WTC11 (cell line): Measurements from ENCODE around the gene CDKL5. TPM values are rescaled to one million over a fixed set of nuclear protein-coding genes. Genes with fewer than 3 reads are reported as not detected.

Experiments used
- ATAC-seq: fragments of 200-7000 bp; cut with Tn5 transposase; 2 replicates; pipeline ENCODE4 v1.10.0; 2021; ENCODE audit warnings: mild to moderate bottlenecking, moderate library complexity
- CTCF ChIA-PET: fragments of 300-600 bp; sonication (Branson Sonifier 250); formaldehyde crosslinking; loops from one replicate; lab custom pipeline; 2021; ENCODE audit warnings: antibody characterized with exemption; lab: Charles Lee
- POLR2A ChIA-PET: fragments of 350-600 bp; sonication (Branson Sonifier 250); formaldehyde crosslinking; loops from one replicate; lab custom pipeline; 2021; ENCODE audit warnings: antibody characterized with exemption; lab: Charles Lee
- DNase-seq: peaks from one replicate; pipeline ENCODE4 v3.0.0; 2021; ENCODE audit warnings: low spot score
- H3K27ac Mint-ChIP-seq: 2 replicates; pipeline ENCODE4 v1.8.0; 2021; ENCODE audit warnings: mixed read lengths
- H3K27me3 Mint-ChIP-seq: 2 replicates; pipeline ENCODE4 v1.8.0; 2021; ENCODE audit warnings: low read depth, mild to moderate bottlenecking, moderate library complexity, mixed read lengths
- H3K36me3 Mint-ChIP-seq: 2 replicates; pipeline ENCODE4 v1.8.0; 2021; ENCODE audit warnings: mixed read lengths
- H3K4me1 Mint-ChIP-seq: 2 replicates; pipeline ENCODE4 v1.8.0; 2022; ENCODE audit warnings: mixed read lengths
- H3K4me3 Mint-ChIP-seq: 2 replicates; pipeline ENCODE4 v1.8.0; 2021; ENCODE audit warnings: mild to moderate bottlenecking, moderate library complexity, mixed read lengths
- H3K9me3 Mint-ChIP-seq: 2 replicates; pipeline ENCODE4 v1.8.0; 2021; ENCODE audit warnings: mixed read lengths
- AFF4 ChIP-seq: sonication (generic); formaldehyde crosslinking; IDR thresholded peaks from 2 replicates; pipeline ENCODE4 v1.8.1; 2023; ENCODE audit warnings: mild to moderate bottlenecking, missing genetic modification reagents, borderline replicate concordance
- AR ChIP-seq: fragments of 250-450 bp; sonication (Bioruptor Pico); IDR thresholded peaks from 2 replicates; pipeline ENCODE4 v1.9.0; 2021; ENCODE audit warnings: mild to moderate bottlenecking
- ARID4B ChIP-seq: sonication (generic); formaldehyde crosslinking; IDR thresholded peaks from 2 replicates; pipeline ENCODE4 v1.8.0; 2023; ENCODE audit warnings: missing genetic modification reagents, mild to moderate bottlenecking, borderline replicate concordance
- CREM ChIP-seq: sonication (generic); formaldehyde crosslinking; IDR thresholded peaks from 2 replicates; pipeline ENCODE4 v1.8.1; 2022; ENCODE audit warnings: mild to moderate bottlenecking, missing genetic modification reagents, moderate library complexity
- E2F4 ChIP-seq: sonication (generic); formaldehyde crosslinking; IDR thresholded peaks from 2 replicates; pipeline ENCODE4 v1.8.1; 2022; ENCODE audit warnings: low read depth, mild to moderate bottlenecking, moderate library complexity, missing genetic modification reagents, borderline replicate concordance
- E2F5 ChIP-seq: sonication (generic); formaldehyde crosslinking; IDR thresholded peaks from 2 replicates; pipeline ENCODE4 v1.8.1; 2022; ENCODE audit warnings: mild to moderate bottlenecking, moderate library complexity, missing genetic modification reagents
- FOXP4 ChIP-seq: sonication (generic); formaldehyde crosslinking; IDR thresholded peaks from 2 replicates; pipeline ENCODE4 v1.8.0; 2022; ENCODE audit warnings: mild to moderate bottlenecking, missing genetic modification reagents
- GRHL2 ChIP-seq: fragments of 250-450 bp; sonication (Bioruptor Pico); IDR thresholded peaks from 2 replicates; pipeline ENCODE4 v1.8.0; 2022; ENCODE audit warnings: mild to moderate bottlenecking, moderate library complexity; ENCODE audit not compliant: insufficient replicate concordance, severe bottlenecking
- GTF2I ChIP-seq: fragments of 250-450 bp; sonication (Bioruptor Pico); conservative IDR thresholded peaks from 2 replicates; pipeline ENCODE4 v1.4.0; 2021; ENCODE audit warnings: mild to moderate bottlenecking
- HMGA2 ChIP-seq: fragments of 250-450 bp; sonication (Bioruptor Pico); IDR thresholded peaks from 2 replicates; pipeline ENCODE4 v1.4.0; 2021; ENCODE audit warnings: mild to moderate bottlenecking, moderate library complexity
- MLX ChIP-seq: sonication (generic); formaldehyde crosslinking; IDR thresholded peaks from 2 replicates; pipeline ENCODE4 v1.8.1; 2023; ENCODE audit warnings: mild to moderate bottlenecking, missing genetic modification reagents, moderate library complexity
- NFATC4 ChIP-seq: fragments of 250-450 bp; sonication (Bioruptor Pico); IDR thresholded peaks from 2 replicates; pipeline ENCODE4 v1.9.0; 2021; ENCODE audit warnings: mild to moderate bottlenecking
- NFE2L1 ChIP-seq: sonication (generic); formaldehyde crosslinking; IDR thresholded peaks from 2 replicates; pipeline ENCODE4 v1.8.1; 2023; ENCODE audit warnings: missing genetic modification reagents
- RELA ChIP-seq: sonication (generic); formaldehyde crosslinking; IDR thresholded peaks from 2 replicates; pipeline ENCODE4 v1.8.1; 2022; ENCODE audit warnings: missing genetic modification reagents, mild to moderate bottlenecking, borderline replicate concordance
- SMAD4 ChIP-seq: sonication (generic); formaldehyde crosslinking; IDR thresholded peaks from 2 replicates; pipeline ENCODE4 v1.8.0; 2022; ENCODE audit warnings: mild to moderate bottlenecking, missing genetic modification reagents
- TEAD4 ChIP-seq: sonication (generic); formaldehyde crosslinking; IDR thresholded peaks from 2 replicates; pipeline ENCODE4 v1.8.0; 2022; ENCODE audit warnings: mild to moderate bottlenecking, missing genetic modification reagents
- USF1 ChIP-seq: sonication (generic); formaldehyde crosslinking; IDR thresholded peaks from 2 replicates; pipeline ENCODE4 v1.8.0; 2022; ENCODE audit warnings: mild to moderate bottlenecking, missing genetic modification reagents
- total RNA-seq: library from RNA; stranded (reverse); gene quantifications from 3 replicates; pipeline ENCODE4 v1.2.3, GENCODE V29; 2021

The CDKL5 gene
- total RNA-seq, 1 experiment from 2014 or later: 13.6 TPM

GRCh38 chrX:18542905-18543304 lies 117.5 kb downstream of the CDKL5 start:
- no peaks in the 10 kb centered on the region for H3K27me3 Mint-ChIP-seq
- H3K27ac Mint-ChIP-seq: no peak overlapping the region
- no peaks in the 10 kb centered on the region for H3K9me3 Mint-ChIP-seq
- ATAC-seq (no peak), DNase-seq (no peak)
- H3K4me3 Mint-ChIP-seq: no peak overlapping the region
- H3K36me3 Mint-ChIP-seq: no peaks in the 10 kb centered on the region
- ChIA-PET CTCF (no interaction called here), POLR2A (no interaction called here)
- no peak for TF ChIP-seq TEAD4 (CRISPR knock-in tag)
- TF ChIP-seq HMGA2 (CRISPR knock-in tag): no peak
- no peak for TF ChIP-seq E2F4 (CRISPR knock-in tag)
- no peak for TF ChIP-seq AR (CRISPR knock-in tag)
- TF ChIP-seq E2F5 (CRISPR knock-in tag): no peak
- no peak for TF ChIP-seq ARID4B
- TF ChIP-seq GTF2I (CRISPR knock-in tag): no peak
- no peak for TF ChIP-seq RELA
- no peak for TF ChIP-seq MLX
- TF ChIP-seq AFF4 (CRISPR knock-in tag): no peak
- no peak for TF ChIP-seq SMAD4
- TF ChIP-seq NFE2L1: no peak
- TF ChIP-seq USF1 (CRISPR knock-in tag): no peak
- no peak for TF ChIP-seq FOXP4 (CRISPR knock-in tag)
- TF ChIP-seq CREM: no peak
- no peak for TF ChIP-seq GRHL2 (CRISPR knock-in tag)
- TF ChIP-seq NFATC4 (CRISPR knock-in tag): no peak
- TF ChIP-seq, all 79 proteins: peak for 0
- H3K4me1 Mint-ChIP-seq: peaks cover 34% of the 10 kb centered on the region
